Caco-2 (cell line): ENCODE data around the gene C14orf180. TPM values are rescaled to one million over a fixed set of nuclear protein-coding genes. Genes with fewer than 3 reads are reported as not detected.

ENCODE experiments used
- BruUV-seq: library from RNA; stranded (reverse); fragments of 400-500 nt; replicated peaks from 2 replicates; lab custom pipeline; 2021; lab: Mats Ljungman, UMichigan
- CTCF ChIA-PET: fragments of 300-600 bp; sonication (Branson Sonifier 250); formaldehyde crosslinking; loops from one replicate; lab custom pipeline; 2022; ENCODE audit warnings: antibody characterized with exemption; lab: Charles Lee
- POLR2A ChIA-PET: fragments of 300-600 bp; sonication (Branson Sonifier 250); formaldehyde crosslinking; loops from one replicate; lab custom pipeline; 2022; ENCODE audit warnings: antibody characterized with exemption; lab: Charles Lee
- DNase-seq, 2 experiments: peaks; one replicate each; pipeline versions ENCODE4 v3.0.0 to v3.0.0-alpha.2; 2020 to 2022
- H3K27me3 ChIP-seq: replicated peaks from 2 replicates; pipeline ENCODE4 v1.6.0; 2011; ENCODE audit warnings: low read length; ENCODE audit not compliant: control insufficient read depth, insufficient read depth
- H3K36me3 ChIP-seq: 2 replicates; pipeline ENCODE4 v1.5.1; 2011; ENCODE audit warnings: low read length; ENCODE audit not compliant: control insufficient read depth, insufficient read depth
- H3K4me1 ChIP-seq: fragments of 250-450 bp; sonication (Bioruptor Pico); 2 replicates; pipeline ENCODE4 v1.5.1; 2020; ENCODE audit warnings: mild to moderate bottlenecking
- H3K4me3 ChIP-seq: 2 replicates; pipeline ENCODE4 v1.5.1; 2011; ENCODE audit warnings: low read depth, mild to moderate bottlenecking, control low read depth, low read length
- H3K9me3 ChIP-seq: fragments of 250-450 bp; sonication (Bioruptor Pico); 2 replicates; pipeline ENCODE4 v1.5.1; 2020; ENCODE audit warnings: mild to moderate bottlenecking, moderate library complexity
- H3K27ac Mint-ChIP-seq: one replicate; pipeline ENCODE4 v1.8.0; 2022; ENCODE audit warnings: mixed read lengths; ENCODE audit not compliant: unreplicated experiment
- H3K27me3 Mint-ChIP-seq: one replicate; pipeline ENCODE4 v1.8.0; 2022; ENCODE audit warnings: mixed read lengths; ENCODE audit not compliant: insufficient read depth, unreplicated experiment
- H3K36me3 Mint-ChIP-seq: one replicate; pipeline ENCODE4 v1.8.0; 2022; ENCODE audit warnings: mild to moderate bottlenecking, mixed read lengths; ENCODE audit not compliant: insufficient read depth, unreplicated experiment
- H3K4me1 Mint-ChIP-seq: one replicate; pipeline ENCODE4 v1.8.0; 2022; ENCODE audit warnings: low read depth, mixed read lengths; ENCODE audit not compliant: unreplicated experiment
- H3K4me3 Mint-ChIP-seq: one replicate; pipeline ENCODE4 v1.8.0; 2022; ENCODE audit warnings: mild to moderate bottlenecking, moderate library complexity, mixed read lengths; ENCODE audit not compliant: unreplicated experiment
- H3K9me3 Mint-ChIP-seq: one replicate; pipeline ENCODE4 v1.8.0; 2022; ENCODE audit warnings: mixed read lengths; ENCODE audit not compliant: unreplicated experiment
- CTCF ChIP-seq, 2 experiments: fragments of 200-600 bp in 1 of 2; IDR thresholded peaks; 1 replicate in 1 of 2; 2 replicates in 1 of 2; pipeline versions ENCODE4 v1.5.1 to v1.8.0; 2011 to 2022; ENCODE audit warnings: antibody characterized with exemption in 1 of 2, control low read depth in 1 of 2, inconsistent platforms in 1 of 2, low read depth in 1 of 2, low read length in 1 of 2, mild to moderate bottlenecking in 1 of 2, moderate library complexity in 1 of 2; ENCODE audit not compliant: insufficient read depth in 1 of 2, severe bottlenecking in 1 of 2, unreplicated experiment in 1 of 2
- intact Hi-C: fragments of 100-400 bp; cut with micrococcal nuclease; formaldehyde crosslinking; loops from one replicate; pipeline ENCODE4 v1.10.0; 2022; ENCODE audit not compliant: unreplicated experiment
- total RNA-seq: library from RNA; stranded (reverse); gene quantifications from 2 replicates; pipeline ENCODE4 v1.2.3, GENCODE V29; 2022

The C14orf180 gene
- total RNA-seq, 1 experiment from 2014 or later = not detected

DNA sequence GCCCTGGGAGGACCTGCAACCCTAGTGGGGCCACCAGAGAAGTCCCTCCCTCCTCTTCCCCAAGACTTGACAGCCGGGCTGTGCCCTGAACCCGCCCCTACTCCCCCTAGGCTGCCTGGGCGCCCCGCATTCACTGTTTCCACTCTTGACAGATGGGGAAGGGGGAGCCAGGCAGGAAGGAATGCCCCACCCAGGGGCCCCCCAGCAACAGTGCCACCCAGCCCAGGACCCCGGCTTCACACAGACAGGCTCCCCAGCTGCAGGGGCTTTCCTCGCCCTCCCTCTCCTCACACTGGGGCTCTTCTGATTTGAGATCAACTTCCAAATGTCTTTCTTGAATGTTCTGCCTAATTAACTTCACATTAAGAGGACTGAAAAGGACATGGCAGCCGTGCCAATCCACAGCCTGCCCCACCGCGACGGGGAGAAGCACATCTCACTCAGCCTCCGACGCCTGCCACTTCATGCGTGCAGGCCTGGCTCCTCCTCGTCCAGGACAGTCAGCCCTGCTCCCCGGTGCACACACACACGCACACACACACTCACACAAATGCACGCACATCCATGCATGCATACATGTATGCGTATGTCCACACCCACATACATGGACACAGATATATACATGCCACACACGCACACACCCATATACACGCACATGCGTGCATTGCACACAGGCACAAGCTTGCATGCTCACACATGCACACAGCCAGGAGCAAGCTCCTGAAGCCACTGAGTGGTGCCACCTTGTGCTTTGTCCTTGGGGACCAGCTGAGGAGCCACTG lies 19.6 kb upstream of the C14orf180 start:
- Mint-ChIP-seq H3K27ac (no peak overlapping the region), H3K4me3 (no peak overlapping the region), H3K9me3 (no peaks in the 10 kb centered on the region), H3K27me3 (peaks cover 13% of the 10 kb centered on the region), H3K4me1 (no peaks in the 10 kb centered on the region), H3K36me3 (no peaks in the 10 kb centered on the region)
- no peaks in the 10 kb centered on the region for H3K36me3 ChIP-seq
- no peak for TF ChIP-seq CTCF (IDR thresholded peaks at IDR 0.05; ENCODE audit: insufficient read depth in 1 of 2, low read depth in 1 of 2, low read length in 1 of 2, severe bottlenecking in 1 of 2, unreplicated experiment in 1 of 2)
- intact Hi-C loops = no loop called here
- DNase-seq = peak in 1 of 2 experiments; percentile 19
- BruUV-seq = no TSS peak
- POLR2A ChIA-PET = no interaction called here
- no peaks in the 10 kb centered on the region for H3K9me3 ChIP-seq
- CTCF ChIA-PET = no interaction called here
- peaks cover 3% of the 10 kb centered on the region for H3K4me1 ChIP-seq
- peaks cover 1% of the 10 kb centered on the region for H3K27me3 ChIP-seq
- H3K4me3 ChIP-seq = no peak overlapping the region

GRCh38 chr14:104560586-104560945 lies 19.0 kb upstream of the C14orf180 start:
- H3K9me3 ChIP-seq = no peaks in the 10 kb centered on the region
- intact Hi-C loops = no loop called here
- H3K4me3 ChIP-seq = no peak overlapping the region
- DNase-seq = no peak
- no peak overlapping the region for H3K4me3 Mint-ChIP-seq
- H3K4me1 ChIP-seq = peaks cover 3% of the 10 kb centered on the region
- no peaks in the 10 kb centered on the region for H3K4me1 Mint-ChIP-seq
- CTCF ChIA-PET = interaction anchor here (0.6 kb wide), 1 partner anchor 996 kb away, joined by 3 read pairs; no protein-coding TSS in a partner anchor
- no peaks in the 10 kb centered on the region for H3K36me3 Mint-ChIP-seq
- peaks cover 9% of the 10 kb centered on the region for H3K27me3 Mint-ChIP-seq
- BruUV-seq = no TSS peak
- no peaks in the 10 kb centered on the region for H3K9me3 Mint-ChIP-seq
- H3K27me3 ChIP-seq = peaks cover 1% of the 10 kb centered on the region
- no peak for TF ChIP-seq CTCF (IDR thresholded peaks at IDR 0.05; ENCODE audit: insufficient read depth in 1 of 2, low read depth in 1 of 2, low read length in 1 of 2, severe bottlenecking in 1 of 2, unreplicated experiment in 1 of 2)
- H3K36me3 ChIP-seq = no peaks in the 10 kb centered on the region
- H3K27ac Mint-ChIP-seq = no peak overlapping the region
- POLR2A ChIA-PET = no interaction called here

GRCh38 chr14:104561124-104561557 lies 18.4 kb upstream of the C14orf180 start:
- CTCF ChIA-PET = interaction anchor here (0.6 kb wide), 1 partner anchor 995 kb away, joined by 3 read pairs; no protein-coding TSS in a partner anchor
- no peak for DNase-seq
- H3K27me3 ChIP-seq = peaks cover 1% of the 10 kb centered on the region
- no peak overlapping the region for H3K27ac Mint-ChIP-seq
- peaks cover 12% of the 10 kb centered on the region for H3K27me3 Mint-ChIP-seq
- H3K36me3 ChIP-seq = no peaks in the 10 kb centered on the region
- no peaks in the 10 kb centered on the region for H3K36me3 Mint-ChIP-seq
- no peaks in the 10 kb centered on the region for H3K4me1 Mint-ChIP-seq
- intact Hi-C loops = no loop called here
- no peak for TF ChIP-seq CTCF (IDR thresholded peaks at IDR 0.05; ENCODE audit: insufficient read depth in 1 of 2, low read depth in 1 of 2, low read length in 1 of 2, severe bottlenecking in 1 of 2, unreplicated experiment in 1 of 2)
- H3K4me3 ChIP-seq = no peak overlapping the region
- no peak overlapping the region for H3K4me3 Mint-ChIP-seq
- POLR2A ChIA-PET = no interaction called here
- peaks cover 3% of the 10 kb centered on the region for H3K4me1 ChIP-seq
- BruUV-seq = no TSS peak
- no peaks in the 10 kb centered on the region for H3K9me3 Mint-ChIP-seq
- H3K9me3 ChIP-seq = no peaks in the 10 kb centered on the region
